K562 (cell line): ENCODE results near the gene CD69. TPM values are rescaled to one million over a fixed set of nuclear protein-coding genes. Genes with fewer than 3 reads are reported as not detected.

Experiments
- ATAC-seq: fragments of 200-7000 bp; cut with Tn5 transposase; 3 replicates; pipeline ENCODE4 v1.9.1; 2020; ENCODE audit warnings: moderate library complexity
- BruUV-seq: library from RNA; stranded (reverse); fragments of 400-500 nt; replicated peaks from 2 replicates; lab custom pipeline; 2021; lab: Mats Ljungman, UMichigan
- CTCF ChIA-PET: fragments of 300-600 bp; formaldehyde crosslinking; extraction: SDS; loops from one replicate; lab custom pipeline; 2021; ENCODE audit warnings: low intra/inter-chr PET ratio; lab: Yijun Ruan, JAX
- POLR2A ChIA-PET: fragments of 300-600, 350-650 bp; sonication (Branson Sonifier 250); formaldehyde crosslinking; extraction: SDS; loops from one replicate; lab custom pipeline; 2021; ENCODE audit warnings: antibody characterized with exemption, inconsistent platforms; lab: Yijun Ruan, JAX
- DNase-seq, 4 experiments: peaks; one replicate each; pipeline versions ENCODE4 v3.0.0 to v3.0.0-alpha.2; 2011 to 2018; ENCODE audit warnings: low spot score in 3 of 4, mixed read lengths in 3 of 4; ENCODE audit errors: extremely low read depth in 1 of 4
- FAIRE-seq: peaks from 2 replicates; lab custom pipeline; 2011; peaks lifted over from hg19 to GRCh38; lab: Jason Lieb, UNC
- H2AFZ ChIP-seq: 2 replicates; pipeline ENCODE4 v1.6.0; 2011; ENCODE audit warnings: low read depth, low read length, control low read depth, inconsistent platforms
- H3K27ac ChIP-seq: fragments of 200-600 bp; 3 replicates; pipeline ENCODE4 v1.8.0; 2011; ENCODE audit warnings: low read depth, mild to moderate bottlenecking, control low read depth, inconsistent platforms, low read length, moderate library complexity, mixed read lengths; ENCODE audit errors: extremely low read depth
- H3K27me3 ChIP-seq, 2 experiments: fragments of 300-600 bp in 1 of 2; 2 replicates in 1 of 2; 3 replicates in 1 of 2; pipeline versions ENCODE4 v1.6.0 to v1.8.0; 2011; ENCODE audit warnings: inconsistent platforms in 2 of 2, low read length in 2 of 2, mild to moderate bottlenecking in 1 of 2, mixed read lengths in 1 of 2, moderate library complexity in 1 of 2; ENCODE audit not compliant: control insufficient read depth in 2 of 2, insufficient read depth in 2 of 2
- H3K36me3 ChIP-seq: fragments of 300-600 bp; 3 replicates; pipeline ENCODE4 v1.8.0; 2011; ENCODE audit warnings: mild to moderate bottlenecking, low read length, inconsistent platforms; ENCODE audit not compliant: control insufficient read depth, insufficient read depth
- H3K4me1 ChIP-seq, 2 experiments: fragments of 200-600 bp in 1 of 2; replicated peaks in 1 of 2; 2 replicates in 1 of 2; 3 replicates in 1 of 2; pipeline versions ENCODE4 v1.5.1 to v1.8.0; 2011; ENCODE audit warnings: inconsistent platforms in 2 of 2, low read length in 2 of 2, mild to moderate bottlenecking in 1 of 2, mixed read lengths in 1 of 2, moderate library complexity in 1 of 2; ENCODE audit not compliant: control insufficient read depth in 2 of 2, insufficient read depth in 2 of 2
- H3K4me2 ChIP-seq: 2 replicates; pipeline ENCODE4 v1.6.1; 2011; ENCODE audit warnings: low read length, control low read depth, inconsistent platforms, mixed read lengths; ENCODE audit not compliant: insufficient read depth
- H3K4me3 ChIP-seq: fragments of 200-600 bp; sonication (generic), shearing (Covaris generic); 2 replicates; pipeline ENCODE4 v1.5.1; 2016; ENCODE audit warnings: control low read depth, inconsistent platforms
- H3K79me2 ChIP-seq: fragments of 200-600 bp; 3 replicates; pipeline ENCODE4 v1.8.0; 2011; ENCODE audit warnings: low read length, inconsistent platforms; ENCODE audit not compliant: control insufficient read depth, insufficient read depth
- H3K9ac ChIP-seq, 2 experiments: 2 replicates each; pipeline versions ENCODE4 v1.6.0 to v1.6.1; 2011; ENCODE audit warnings: low read depth in 2 of 2, low read length in 2 of 2, control low read depth in 1 of 2, inconsistent platforms in 1 of 2, mild to moderate bottlenecking in 1 of 2, mixed read lengths in 1 of 2; ENCODE audit not compliant: insufficient read depth in 1 of 2
- H3K9me1 ChIP-seq: one replicate; pipeline ENCODE4 v1.6.0; 2011; ENCODE audit warnings: inconsistent platforms, mild to moderate bottlenecking, low read length, moderate library complexity; ENCODE audit not compliant: control insufficient read depth, insufficient read depth
- H3K9me3 ChIP-seq: replicated peaks from 2 replicates; pipeline ENCODE4 v1.5.1; 2011; ENCODE audit warnings: low read depth, low read length, inconsistent platforms; ENCODE audit not compliant: control insufficient read depth, insufficient read depth
- H4K20me1 ChIP-seq: replicated peaks from 2 replicates; pipeline ENCODE4 v1.6.1; 2011; ENCODE audit warnings: low read length, inconsistent platforms, mixed read lengths; ENCODE audit not compliant: control insufficient read depth, insufficient read depth
- BCOR ChIP-seq: fragments of 450-650 bp; IDR thresholded peaks from 2 replicates; pipeline ENCODE4 v1.6.1; 2016
- COPS2 ChIP-seq: fragments of 450-650 bp; conservative IDR thresholded peaks from 2 replicates; pipeline ENCODE4 v1.6.1; 2016; ENCODE audit warnings: mild to moderate bottlenecking, moderate library complexity
- ETS2 ChIP-seq: IDR thresholded peaks from 2 replicates; pipeline ENCODE4 v1.6.1; 2016; ENCODE audit warnings: borderline replicate concordance, missing genetic modification characterization, mild to moderate bottlenecking, moderate library complexity, missing compliant biosample characterization; ENCODE audit not compliant: poor library complexity, severe bottlenecking
- FOXK2 ChIP-seq, 2 experiments: fragments of 450-650 bp; IDR thresholded peaks in 1 of 2; conservative IDR thresholded peaks in 1 of 2; 2 replicates each; pipeline ENCODE4 v1.6.1; 2016; ENCODE audit warnings: low read depth in 2 of 2, mild to moderate bottlenecking in 1 of 2
- KDM1A ChIP-seq, 2 experiments: fragments of 450-650 bp; IDR thresholded peaks; 2 replicates each; pipeline ENCODE4 v1.6.1; 2016; ENCODE audit warnings: mild to moderate bottlenecking in 2 of 2
- MAZ ChIP-seq, 2 experiments: fragments of 450-650 bp in 1 of 2; sonication (generic) in 1 of 2; formaldehyde crosslinking; IDR thresholded peaks in 1 of 2; conservative IDR thresholded peaks in 1 of 2; 2 replicates each; pipeline versions ENCODE4 v1.4.0 to v1.5.0; 2020; ENCODE audit warnings: mild to moderate bottlenecking in 1 of 2, missing genetic modification reagents in 1 of 2
- PYGO2 ChIP-seq: fragments of 450-650 bp; IDR thresholded peaks from 2 replicates; pipeline ENCODE4 v1.6.1; 2016; ENCODE audit warnings: mild to moderate bottlenecking, missing genetic modification characterization, moderate library complexity, missing compliant biosample characterization
- SPI1 ChIP-seq: IDR thresholded peaks from 2 replicates; pipeline ENCODE4 v1.6.1; 2011; ENCODE audit warnings: low read depth, low read length, control low read depth, borderline replicate concordance
- SRSF9 ChIP-seq: fragments of 200-400 bp; formaldehyde crosslinking; IDR thresholded peaks from 2 replicates; pipeline ENCODE4 v1.6.1; 2017; ENCODE audit warnings: low read depth, low read length, borderline replicate concordance
- ZFP1 ChIP-seq: fragments of 450-650 bp; formaldehyde crosslinking; IDR thresholded peaks from 2 replicates; pipeline ENCODE4 v1.4.0; 2020; ENCODE audit warnings: mild to moderate bottlenecking, mixed read lengths
- WGBS: fragments of 100-300 bp; shearing (Covaris generic); methylation state at CpG from one replicate; pipeline ENCODE4 v1.1.6; 2016; ENCODE audit warnings: low coverage, mixed read lengths; ENCODE audit not compliant: insufficient coverage; ENCODE audit errors: missing lambda C conversion rate; 5-methylcytosine and 5-hydroxymethylcytosine counted together
- in situ Hi-C: fragments of 300-500 bp; cut with MboI; formaldehyde crosslinking; loops from 4 replicates; pipeline ENCODE4 v1.15.0; 2018; ENCODE audit warnings: inconsistent platforms, mixed read lengths
- intact Hi-C: fragments of 100-400 bp; cut with micrococcal nuclease; formaldehyde crosslinking; loops from 2 replicates; pipeline ENCODE4 v1.14.2; 2022
- polyA plus RNA-seq, 8 experiments: library from polyadenylated mRNA; depleted of rRNA in 4 of 8; stranded (reverse) in 5 of 8; unstranded in 3 of 8; fragments of >200 nt; fragmentation: Nextera tagmentation in 2 of 8; fragmentation: Illumina TruSeq in 1 of 8; extraction: Ambion mirVana in 2 of 8; extraction: Trizol in 1 of 8; gene quantifications; 2 replicates each; pipeline versions ENCODE4 v1.2.1 to v1.2.3, GENCODE V29; 2011 to 2014; ENCODE audit warnings: inconsistent platforms in 1 of 8, missing spikeins in 1 of 8
- total RNA-seq, 7 experiments: library from RNA; depleted of rRNA in 6 of 7; stranded (reverse); fragments of >200 nt in 6 of 7; fragmentation: Illumina TruSeq in 2 of 7; extraction: Trizol in 2 of 7; gene quantifications; 2 replicates each; pipeline versions ENCODE4 v1.2.1 to v1.2.3, GENCODE V29; 2011 to 2021; ENCODE audit warnings: low replicate concordance in 1 of 7
- TF ChIP-seq, protein P1 (sequence below), 2 experiments: IDR thresholded peaks; 2 replicates each; pipeline ENCODE4 v1.6.1; 2012; ENCODE audit warnings: improper control_type of control experiment in 2 of 2, low read depth in 2 of 2, low read length in 2 of 2, borderline replicate concordance in 1 of 2

The CD69 gene
- total and polyA plus RNA-seq, 9 of the 15 experiments (the other 6 are each of a cell fraction or from before 2014, with no cell fraction given), result 11.7 to 243 (median 54.4) TPM

DNA sequence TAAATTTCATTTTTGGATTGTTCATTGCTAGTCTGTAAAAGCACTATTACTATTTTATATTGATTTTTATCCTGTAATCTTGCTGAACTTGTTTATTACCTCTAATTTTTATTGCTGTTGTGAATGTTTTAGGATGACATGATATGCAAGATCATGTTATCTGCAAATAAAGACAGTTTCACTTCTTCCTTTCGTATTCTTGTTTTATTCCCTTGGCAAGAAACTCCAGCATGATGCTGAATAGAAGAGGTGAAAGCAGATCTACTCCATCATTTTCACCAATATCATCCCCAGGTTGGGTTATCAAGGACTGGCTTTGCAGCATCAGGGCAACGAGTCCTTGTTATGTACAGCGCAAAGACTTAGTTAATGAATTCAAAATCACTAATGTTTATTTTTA, 25.1 kb downstream of the CD69 start (continued):
- TF ChIP-seq, protein P1, sequence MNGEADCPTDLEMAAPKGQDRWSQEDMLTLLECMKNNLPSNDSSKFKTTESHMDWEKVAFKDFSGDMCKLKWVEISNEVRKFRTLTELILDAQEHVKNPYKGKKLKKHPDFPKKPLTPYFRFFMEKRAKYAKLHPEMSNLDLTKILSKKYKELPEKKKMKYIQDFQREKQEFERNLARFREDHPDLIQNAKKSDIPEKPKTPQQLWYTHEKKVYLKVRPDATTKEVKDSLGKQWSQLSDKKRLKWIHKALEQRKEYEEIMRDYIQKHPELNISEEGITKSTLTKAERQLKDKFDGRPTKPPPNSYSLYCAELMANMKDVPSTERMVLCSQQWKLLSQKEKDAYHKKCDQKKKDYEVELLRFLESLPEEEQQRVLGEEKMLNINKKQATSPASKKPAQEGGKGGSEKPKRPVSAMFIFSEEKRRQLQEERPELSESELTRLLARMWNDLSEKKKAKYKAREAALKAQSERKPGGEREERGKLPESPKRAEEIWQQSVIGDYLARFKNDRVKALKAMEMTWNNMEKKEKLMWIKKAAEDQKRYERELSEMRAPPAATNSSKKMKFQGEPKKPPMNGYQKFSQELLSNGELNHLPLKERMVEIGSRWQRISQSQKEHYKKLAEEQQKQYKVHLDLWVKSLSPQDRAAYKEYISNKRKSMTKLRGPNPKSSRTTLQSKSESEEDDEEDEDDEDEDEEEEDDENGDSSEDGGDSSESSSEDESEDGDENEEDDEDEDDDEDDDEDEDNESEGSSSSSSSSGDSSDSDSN (IDR thresholded peaks at IDR 0.05; ENCODE audit: borderline replicate concordance in 1 of 2, low read depth in 2 of 2, low read length in 2 of 2), result no peak
- TF ChIP-seq MAZ (CRISPR knock-in tag; conservative IDR thresholded peaks at IDR 0.05 in 1 of 2, IDR thresholded peaks at IDR 0.05 in 1 of 2) (no peak), SRSF9 (no peak), PYGO2 (tag) (no peak), FOXK2 (conservative IDR thresholded peaks at IDR 0.05 in 1 of 2, IDR thresholded peaks at IDR 0.05 in 1 of 2; ENCODE audit: low read depth in 2 of 2) (no peak), KDM1A (IDR thresholded peaks at IDR 0.05) (no peak), BCOR (no peak), COPS2 (no peak)

DNA sequence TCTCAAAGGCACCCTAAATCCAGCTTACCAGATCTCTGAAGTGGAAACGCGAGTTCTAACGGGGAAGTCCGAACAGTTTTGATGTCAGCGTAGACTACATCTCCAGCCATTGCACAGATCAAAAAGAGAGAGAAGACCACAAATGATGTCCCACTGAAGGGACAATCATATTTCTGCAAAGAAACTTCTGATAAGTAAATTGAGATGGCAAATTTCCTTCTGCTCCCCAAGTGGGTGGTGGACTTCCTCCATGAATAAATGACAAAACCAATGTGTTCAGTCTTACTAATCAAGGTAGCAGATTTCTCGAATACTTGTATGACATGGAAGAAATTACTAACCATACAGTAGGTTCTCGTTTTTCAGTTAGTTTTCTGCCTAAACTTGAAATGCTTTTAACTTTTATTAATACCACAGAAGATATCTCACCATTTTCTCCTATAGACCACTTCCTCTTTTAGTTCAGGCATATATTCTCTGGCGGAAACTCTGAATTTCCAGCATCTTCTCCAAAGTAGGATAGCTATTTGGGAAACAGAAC, 27.7 kb downstream of the CD69 start, which contains the start of gene CLECL1:
Gene CLECL1, minus strand, starts transcription at position 177 of the 541 bp plus-strand sequence.
- Histone ChIP-seq H3K4me3 (no peak within 1 kb of the TSS), H3K9me3 (no peaks in the 10 kb centered on the region), H3K9me1 (no peaks in the 10 kb centered on the region), H3K4me2 (no peak within 1 kb of the TSS), H3K4me1 (no peaks in the 10 kb centered on the region; a peak in 1 of 5 replicates), H4K20me1 (no peaks in the 10 kb centered on the region), H3K9ac (peak within 1 kb of the TSS in 1 of 2 experiments; percentile 31; a peak in 1 of 4 replicates), H3K27me3 (no peaks in the 10 kb centered on the region), H3K36me3 (no peaks in the 10 kb centered on the region), H3K79me2 (no peaks in the 10 kb centered on the region), H3K27ac (peak within 1 kb of the TSS; percentile 52; the same call in 1 of the 3 replicates), H2AFZ (peak within 1 kb of the TSS; percentile 73)
- DNase-seq, result no peak
- ATAC-seq, result no peak
- in situ Hi-C loops (no loop called here), intact Hi-C loops (no loop called here)
- ChIA-PET CTCF (no interaction called here), POLR2A (no interaction called here)
- no TSS peak for BruUV-seq
- FAIRE-seq, result no peak
- 77% methylated on average over 8 of the region's 8 CpGs for WGBS
- no peak for TF ChIP-seq ETS2 (tag)
- no peak for TF ChIP-seq ZFP1
- TF ChIP-seq SPI1, result peak; percentile 89
